Neural progenitor cell (in vitro differentiated cells): ENCODE data around the gene ITIH6.

Experiments used
- EZH2 ChIP-seq: fragments of 200-600 bp; sonication (generic); IDR thresholded peaks from 2 replicates; pipeline ENCODE4 v1.6.1; 2017; ENCODE audit warnings: antibody characterized with exemption, mild to moderate bottlenecking, moderate library complexity
- EZH2phosphoT487 ChIP-seq: fragments of 200-600 bp; sonication (generic); IDR thresholded peaks from 2 replicates; pipeline ENCODE4 v1.6.1; 2017; ENCODE audit warnings: antibody characterized with exemption
- TF ChIP-seq, protein P1 (sequence below): fragments of 200-600 bp; sonication (generic); IDR thresholded peaks from 2 replicates; pipeline ENCODE4 v1.5.1; 2017; ENCODE audit warnings: antibody characterized with exemption, mild to moderate bottlenecking

DNA sequence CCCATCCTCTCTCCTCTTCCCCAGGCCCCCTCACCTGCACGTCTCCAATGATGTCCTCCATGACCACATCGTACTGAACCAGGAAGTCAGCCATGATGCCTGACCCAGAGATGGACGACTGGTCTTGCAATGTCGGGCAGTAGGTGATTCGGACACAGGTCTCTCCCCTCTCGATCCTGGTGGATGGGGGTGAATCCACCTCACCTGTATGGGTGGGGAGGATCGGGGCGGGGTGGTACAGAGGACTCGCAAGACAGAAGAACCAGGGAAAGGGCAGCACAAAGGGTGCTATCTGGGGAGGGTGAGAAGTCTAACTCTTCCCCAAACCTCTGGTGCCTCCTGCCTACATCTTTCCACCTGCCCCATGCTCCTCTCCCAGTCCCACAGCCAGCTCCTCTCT is 9.6 kb downstream of the ITIH6 start:
- TF ChIP-seq, protein P1, sequence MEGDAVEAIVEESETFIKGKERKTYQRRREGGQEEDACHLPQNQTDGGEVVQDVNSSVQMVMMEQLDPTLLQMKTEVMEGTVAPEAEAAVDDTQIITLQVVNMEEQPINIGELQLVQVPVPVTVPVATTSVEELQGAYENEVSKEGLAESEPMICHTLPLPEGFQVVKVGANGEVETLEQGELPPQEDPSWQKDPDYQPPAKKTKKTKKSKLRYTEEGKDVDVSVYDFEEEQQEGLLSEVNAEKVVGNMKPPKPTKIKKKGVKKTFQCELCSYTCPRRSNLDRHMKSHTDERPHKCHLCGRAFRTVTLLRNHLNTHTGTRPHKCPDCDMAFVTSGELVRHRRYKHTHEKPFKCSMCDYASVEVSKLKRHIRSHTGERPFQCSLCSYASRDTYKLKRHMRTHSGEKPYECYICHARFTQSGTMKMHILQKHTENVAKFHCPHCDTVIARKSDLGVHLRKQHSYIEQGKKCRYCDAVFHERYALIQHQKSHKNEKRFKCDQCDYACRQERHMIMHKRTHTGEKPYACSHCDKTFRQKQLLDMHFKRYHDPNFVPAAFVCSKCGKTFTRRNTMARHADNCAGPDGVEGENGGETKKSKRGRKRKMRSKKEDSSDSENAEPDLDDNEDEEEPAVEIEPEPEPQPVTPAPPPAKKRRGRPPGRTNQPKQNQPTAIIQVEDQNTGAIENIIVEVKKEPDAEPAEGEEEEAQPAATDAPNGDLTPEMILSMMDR, result no peak
- TF ChIP-seq EZH2, result no peak
- no peak for TF ChIP-seq EZH2phosphoT487
